CD1c-positive myeloid dendritic cell (primary cell): ENCODE data around the gene OSTN.
"Not testable (repeated sequence)": the region's sequence is repeated elsewhere in the genome, so short reads cannot be mapped to it uniquely, and the experiment has no call there.

Experiments
- DNase-seq: peaks from one replicate; pipeline ENCODE4 v3.0.0-alpha.2; 2016; ENCODE audit errors: extremely low spot score

Gene OSTN

DNA sequence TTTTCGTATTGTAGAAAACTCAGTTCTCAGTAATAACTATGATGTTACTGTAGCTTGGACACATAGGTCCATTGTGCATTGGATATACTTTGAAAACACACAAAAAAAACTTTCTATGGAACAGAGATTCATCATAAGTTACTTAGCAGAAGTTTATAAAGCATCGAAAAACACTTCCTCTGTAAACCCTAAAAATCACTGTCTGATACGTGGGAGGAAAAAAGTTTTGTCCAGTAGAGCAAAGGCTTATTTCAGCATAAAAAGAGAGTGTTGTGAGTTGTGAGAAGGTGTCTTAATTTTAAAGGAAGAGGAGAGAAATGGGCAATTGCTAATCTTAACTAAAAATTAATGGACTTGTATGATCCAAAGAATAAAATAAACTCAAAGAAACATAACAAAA is 64.8 kb downstream of the OSTN start:
- DNase-seq = peak; percentile 63

DNA sequence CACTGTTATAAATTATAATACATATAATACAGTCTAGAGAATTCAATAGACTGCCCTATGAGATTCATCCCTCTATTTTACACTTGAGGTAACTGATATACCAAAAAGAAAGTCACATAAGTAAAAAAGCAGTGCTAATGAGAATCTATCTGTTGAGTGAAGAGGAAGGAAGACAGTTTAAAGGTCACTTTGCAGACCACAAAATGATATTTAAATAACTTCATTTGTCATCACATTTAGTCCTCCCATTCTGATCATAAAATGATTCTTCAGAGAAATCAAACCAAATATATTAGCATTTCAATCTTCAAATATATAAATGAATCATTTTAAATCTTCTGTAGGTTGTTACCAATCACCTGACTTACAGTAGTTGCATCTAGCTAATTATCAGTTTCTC is 69.7 kb downstream of the OSTN start:
- DNase-seq = no peak

DNA sequence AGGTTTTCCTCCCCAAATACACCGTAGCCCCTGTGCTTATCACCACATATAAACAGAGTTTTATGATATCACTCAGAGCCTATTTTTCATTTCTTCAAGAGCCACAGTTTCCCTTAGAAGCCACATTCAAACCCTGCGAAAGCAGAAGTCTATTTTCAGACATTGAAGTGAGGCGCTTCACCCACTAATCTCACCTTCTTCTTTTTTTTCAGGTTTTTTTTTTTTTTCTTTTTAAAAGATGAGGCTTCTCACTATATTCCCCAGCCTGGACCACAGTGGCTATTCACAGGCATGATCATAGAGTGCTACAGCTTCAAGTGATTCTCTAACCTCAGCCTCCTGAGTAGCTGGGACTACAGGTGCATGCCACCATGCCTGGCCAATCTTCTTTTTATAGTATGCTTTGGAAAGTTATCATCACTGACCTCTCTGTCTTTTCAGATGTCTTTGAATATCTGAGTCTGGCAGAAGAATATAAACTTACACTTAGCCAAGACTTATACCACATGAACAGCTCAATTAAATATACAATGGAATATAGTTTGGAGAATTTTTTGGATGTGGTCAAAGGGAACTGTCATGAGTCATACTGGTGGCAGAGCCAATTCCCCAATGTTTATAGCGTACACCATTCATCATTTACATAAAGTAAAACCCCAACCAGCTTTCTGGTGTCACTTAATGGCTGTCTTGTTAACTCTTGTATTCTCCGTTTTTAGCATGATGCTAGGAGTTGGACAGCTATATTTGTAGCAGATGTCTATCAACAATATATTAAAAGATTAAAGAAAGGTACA is 70.4 kb downstream of the OSTN start:
- no peak for DNase-seq

DNA sequence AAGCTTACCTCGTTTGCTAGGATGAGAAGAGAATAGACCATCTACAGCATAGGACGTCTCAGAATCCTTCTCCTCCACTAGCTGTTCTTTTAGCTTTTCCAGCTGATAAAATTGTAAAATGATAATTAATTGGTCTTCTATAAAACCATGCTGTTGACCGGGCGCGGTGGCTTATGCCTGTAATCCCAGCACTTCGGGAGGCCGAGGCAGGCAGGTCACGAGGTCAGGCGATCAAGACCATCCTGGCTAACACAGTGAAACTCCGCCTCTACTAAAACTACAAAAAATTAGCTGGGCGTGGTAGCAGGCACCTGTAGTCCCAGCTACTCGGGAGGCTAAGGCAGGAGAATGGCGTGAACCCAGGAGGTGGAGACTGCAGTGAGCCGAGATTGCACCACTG is 76.2 kb downstream of the OSTN start:
- DNase-seq = not testable (repeated sequence)

DNA sequence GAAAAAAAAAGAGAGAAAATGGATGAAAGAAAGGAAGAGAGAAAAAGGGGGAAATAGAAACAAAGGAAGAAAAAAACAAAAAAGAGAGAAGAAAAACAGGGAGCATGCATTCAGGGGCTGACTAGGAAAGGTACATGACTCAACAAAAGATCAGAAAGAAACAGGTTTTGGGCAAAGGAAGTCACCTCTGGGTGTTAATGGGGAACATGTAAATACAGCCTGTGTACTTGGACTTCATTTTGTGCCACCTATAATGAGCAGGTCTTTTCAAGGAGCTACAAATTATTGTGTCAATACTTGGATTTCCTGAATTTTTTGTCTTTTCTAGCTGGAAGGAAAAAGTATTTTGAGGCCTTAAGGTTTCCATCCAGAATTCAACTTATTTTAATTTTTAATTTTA is 76.7 kb downstream of the OSTN start:
- no peak for DNase-seq

DNA sequence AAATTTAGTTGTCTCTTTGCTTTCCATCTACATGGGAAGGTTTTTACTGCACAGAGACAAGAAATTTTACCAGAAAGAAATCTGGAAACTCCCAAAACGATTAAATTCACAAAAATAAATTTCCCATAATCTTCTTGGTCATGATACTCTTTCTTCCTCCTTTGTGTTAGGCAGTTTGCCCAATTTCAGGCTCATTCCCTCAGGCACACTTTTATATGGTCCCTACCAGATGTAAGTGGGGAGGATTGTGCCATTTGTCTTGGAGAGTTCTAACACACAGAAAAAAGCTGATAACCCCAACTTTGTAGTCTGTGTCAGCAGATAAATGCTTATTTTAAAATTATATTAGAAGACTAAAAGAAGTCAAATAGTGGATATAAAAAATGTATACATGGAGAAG is 81.1 kb downstream of the OSTN start:
- no peak for DNase-seq

DNA sequence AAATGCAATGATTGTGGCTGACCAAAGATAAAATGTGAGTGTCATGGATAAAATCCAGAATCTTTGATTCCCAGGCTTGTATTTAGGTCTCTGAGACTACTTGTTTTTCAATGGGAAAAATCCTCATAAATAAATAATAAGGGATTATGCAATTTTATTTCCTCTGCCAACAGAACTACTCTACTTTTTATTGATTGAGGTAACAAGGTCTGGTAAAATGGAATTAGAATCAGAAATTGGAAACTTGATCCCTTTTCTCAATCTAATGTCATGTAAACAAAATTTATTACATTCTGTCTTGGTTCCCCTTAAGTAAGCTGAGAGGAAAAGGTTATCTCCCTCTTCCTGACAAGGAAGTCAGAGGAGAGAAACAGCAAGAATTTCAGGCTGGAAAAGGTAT is 81.8 kb downstream of the OSTN start:
- no peak for DNase-seq

DNA sequence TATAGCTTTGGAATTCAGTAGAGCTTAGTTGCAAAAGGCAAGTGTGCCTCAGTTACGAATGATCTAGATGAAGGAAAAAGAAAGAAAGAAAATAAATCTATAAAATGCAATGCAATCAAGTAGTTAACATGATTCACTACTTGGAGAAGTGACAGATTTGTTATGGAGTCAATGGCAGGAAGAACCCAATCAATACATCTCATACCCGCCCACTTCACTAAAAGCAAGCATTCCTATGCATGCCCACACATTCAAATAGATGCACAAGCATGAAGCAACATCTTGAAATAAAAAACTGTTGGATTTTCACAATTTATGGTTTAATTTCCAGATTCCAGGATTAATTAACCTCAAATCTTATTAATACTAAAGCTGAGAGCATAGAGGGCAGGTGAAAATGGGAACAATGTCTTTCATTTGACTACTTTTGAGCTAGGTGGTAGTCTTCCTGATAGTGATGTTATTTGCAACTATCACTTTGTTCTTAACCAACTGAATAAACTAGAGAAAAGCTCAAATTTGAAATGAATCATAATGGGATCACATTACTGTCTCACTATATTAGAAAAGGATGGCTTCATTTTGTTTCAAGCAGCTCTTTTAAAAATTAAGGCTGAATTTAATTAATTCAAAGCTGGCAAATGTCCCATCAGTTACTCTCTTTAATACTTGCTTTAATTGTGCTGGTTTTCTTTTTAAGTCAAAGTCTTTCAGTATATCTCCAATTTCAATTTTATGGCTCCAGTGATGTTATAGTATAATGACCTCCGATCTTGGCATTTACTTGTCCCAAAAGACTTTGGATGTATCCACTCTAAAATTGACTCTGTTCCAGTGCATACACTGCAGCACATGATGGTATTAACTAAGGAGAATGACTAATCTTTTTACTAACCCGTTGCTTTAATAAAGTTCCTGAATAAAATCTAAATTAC is 83.5 kb downstream of the OSTN start:
- no peak for DNase-seq

DNA sequence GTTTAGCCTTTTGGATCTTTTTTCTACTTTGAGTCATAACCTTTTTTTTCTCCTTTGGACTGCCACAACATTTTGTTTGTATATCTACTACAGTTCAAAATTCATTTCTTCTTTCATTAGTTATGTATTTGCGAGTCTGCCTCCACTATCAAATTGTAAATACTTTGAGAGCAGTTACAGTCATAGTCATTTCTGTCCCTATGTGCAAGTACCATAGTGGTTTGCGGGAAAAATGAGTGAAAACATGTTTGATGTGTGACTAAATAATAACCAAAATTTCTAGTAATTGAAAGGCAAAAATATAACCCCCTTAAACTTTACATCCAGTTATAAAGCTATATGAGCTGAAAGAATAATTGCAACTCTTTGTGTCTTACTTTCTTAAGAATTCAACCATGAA is 84.4 kb downstream of the OSTN start:
- no peak for DNase-seq

DNA sequence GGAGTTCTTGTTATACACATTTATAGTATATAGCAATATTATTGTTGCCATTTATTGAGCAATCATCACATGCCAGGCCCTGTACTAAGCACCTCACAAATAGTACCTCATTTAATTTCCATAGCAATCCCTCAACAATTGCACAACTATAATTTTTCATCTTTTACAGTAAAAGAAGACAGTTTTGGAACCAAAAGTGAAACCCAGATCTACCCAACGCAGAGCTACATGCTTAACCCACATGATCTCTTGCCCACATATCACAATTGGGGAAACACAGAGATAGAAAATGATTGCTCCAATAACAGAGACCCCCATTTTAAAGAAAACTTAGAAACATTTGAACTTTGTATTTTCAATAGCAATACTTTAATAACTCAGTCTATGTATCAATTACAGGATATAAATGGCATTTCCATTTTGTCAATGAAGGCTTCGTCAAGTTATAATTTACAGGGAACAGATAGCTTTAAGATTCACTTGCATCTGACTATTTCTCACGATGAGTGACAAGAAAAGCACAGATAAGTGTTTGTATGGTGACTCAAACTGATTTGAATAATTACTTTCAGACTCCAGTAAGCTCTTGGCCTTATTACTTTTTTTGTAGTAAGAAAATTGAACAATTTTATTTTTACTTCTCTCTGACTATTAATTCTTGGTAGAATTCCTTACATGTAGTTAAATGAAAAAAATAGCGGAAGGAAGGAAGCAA is 91.4 kb downstream of the OSTN start:
- no peak for DNase-seq

DNA sequence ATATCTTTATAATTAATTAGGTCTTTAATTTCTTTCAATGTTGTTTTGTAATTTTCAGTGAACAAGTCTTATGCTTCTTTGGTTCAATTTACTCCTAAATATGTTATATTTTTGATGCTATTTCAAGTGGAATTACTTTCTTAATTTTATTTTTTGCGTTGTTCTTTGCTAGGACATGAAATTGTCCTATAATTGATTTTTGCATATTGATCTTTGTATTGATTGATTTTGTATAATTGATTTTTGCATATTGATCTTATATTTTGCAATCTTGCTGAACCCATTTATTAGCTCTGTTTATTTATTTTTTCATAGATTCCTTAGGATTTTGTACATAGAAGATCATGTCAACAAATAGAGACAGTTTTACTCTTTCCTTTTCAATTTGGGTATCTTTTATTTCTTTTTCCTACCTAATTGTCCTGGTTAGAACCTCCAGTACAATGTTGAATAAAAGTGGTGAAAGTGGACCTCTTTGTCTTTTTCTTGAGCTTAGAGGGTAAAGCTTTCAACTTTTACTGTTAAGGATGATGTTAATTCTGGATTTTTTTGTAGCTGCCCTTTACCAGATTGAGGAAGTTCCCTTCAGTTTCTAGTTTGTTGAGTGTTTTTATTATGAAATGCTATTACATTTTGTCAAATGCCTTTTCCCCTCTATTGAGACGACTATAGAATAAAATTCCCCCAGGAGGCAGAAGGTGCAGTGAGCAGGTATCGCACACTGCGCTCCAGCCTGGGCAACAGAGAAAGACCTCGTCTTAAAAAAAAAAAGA is 93.4 kb downstream of the OSTN start:
- peak; percentile 34 for DNase-seq

DNA sequence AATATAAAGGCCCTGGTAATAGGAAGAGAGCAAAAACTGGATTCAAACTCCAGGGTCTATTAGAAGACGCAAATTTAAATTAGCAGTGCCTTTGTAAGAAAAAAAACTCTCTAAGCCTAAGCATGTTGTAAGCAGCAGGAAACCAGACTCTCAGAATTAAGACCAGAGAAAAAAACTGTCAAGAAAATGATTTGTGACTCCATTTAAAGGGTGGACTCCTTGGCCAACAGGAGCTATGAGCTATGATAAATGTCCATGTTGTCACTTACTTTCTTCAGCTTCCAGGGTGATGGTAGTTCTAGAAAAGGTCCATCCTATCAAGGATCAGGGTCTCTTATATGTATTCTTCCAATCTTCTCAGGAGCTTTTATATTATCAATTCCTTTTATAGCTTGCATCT is 95.2 kb downstream of the OSTN start:
- no peak for DNase-seq

DNA sequence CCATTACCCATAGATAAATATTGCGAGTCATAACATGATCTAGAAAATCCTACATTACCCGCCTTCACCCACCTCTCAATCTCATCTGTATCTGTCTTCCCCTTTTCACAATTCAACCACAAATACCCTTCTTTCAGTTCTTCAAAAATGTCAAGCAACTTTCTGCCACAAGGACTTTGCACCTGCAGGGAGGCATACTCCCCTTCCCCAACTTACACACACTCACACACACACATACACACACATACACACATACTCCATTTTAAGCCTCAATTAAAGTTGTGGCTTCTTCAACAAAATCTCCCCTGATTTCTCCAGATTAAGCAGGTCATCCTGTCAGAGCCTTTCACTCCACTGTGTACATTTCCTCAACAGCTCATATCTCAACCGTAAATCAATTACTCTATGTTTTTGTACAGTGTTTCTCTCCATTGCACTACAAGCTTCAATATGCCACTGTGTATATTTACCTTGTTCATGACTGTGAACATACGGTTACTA is 97.0 kb downstream of the OSTN start:
- DNase-seq = peak; percentile 53

DNA sequence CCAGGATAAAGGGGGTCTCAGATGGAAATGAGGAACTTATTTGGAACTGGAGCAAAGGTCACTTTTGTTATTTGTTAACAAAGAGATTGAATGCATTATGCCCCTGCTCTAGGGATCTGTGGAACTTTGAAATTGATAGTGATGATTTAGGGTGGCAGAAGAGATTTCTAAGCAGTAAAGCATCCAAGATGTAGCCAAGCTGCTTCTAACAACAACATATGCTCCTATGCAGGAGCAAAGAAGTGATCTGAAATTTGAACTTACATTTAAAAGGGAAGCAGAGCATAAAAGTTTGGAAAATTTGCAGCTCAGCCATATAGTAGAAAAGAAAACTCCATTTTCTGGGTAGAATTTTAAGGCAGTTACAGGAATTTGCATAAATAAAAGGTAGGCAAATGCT is 99.8 kb downstream of the OSTN start:
- DNase-seq = no peak

DNA sequence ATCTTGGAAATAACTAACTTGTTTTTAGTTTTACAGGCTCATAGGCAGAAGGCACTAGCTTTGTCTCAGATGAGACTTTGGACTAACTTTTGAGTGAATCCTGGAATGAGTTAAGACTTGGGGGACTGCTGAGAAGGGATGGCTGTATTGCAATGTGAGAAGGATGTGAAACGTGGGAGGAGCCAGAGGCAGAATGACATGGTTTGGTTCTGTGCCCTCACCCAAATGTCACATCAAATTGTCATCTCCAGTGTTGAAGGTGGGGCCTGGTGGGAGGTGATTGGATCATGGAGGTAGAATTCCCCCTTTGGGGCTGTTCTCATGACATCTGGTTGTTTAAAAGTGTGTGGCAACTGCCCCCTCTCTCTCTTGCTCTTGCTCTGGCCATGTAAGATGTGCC is 101.4 kb downstream of the OSTN start:
- DNase-seq = no peak

DNA sequence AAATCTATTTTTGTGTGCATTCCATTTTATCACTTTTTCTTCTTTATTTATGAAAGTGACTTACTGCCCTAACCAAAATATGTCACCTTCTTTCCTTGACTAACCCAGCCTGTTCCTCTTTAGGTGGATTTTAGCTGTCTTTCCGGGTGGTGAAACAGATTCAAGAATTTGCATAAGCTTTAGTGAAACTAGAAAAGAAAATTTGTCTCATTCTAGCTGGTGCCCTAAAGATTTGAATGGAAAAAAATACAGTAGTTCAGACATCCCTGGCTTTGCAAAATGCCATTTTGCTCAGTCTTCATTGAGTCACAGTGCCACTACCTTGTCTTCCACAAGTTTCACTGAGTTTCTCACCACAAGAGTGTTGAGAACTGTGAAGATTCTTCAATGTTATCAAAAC is 102.0 kb downstream of the OSTN start:
- peak; percentile 31 for DNase-seq

DNA sequence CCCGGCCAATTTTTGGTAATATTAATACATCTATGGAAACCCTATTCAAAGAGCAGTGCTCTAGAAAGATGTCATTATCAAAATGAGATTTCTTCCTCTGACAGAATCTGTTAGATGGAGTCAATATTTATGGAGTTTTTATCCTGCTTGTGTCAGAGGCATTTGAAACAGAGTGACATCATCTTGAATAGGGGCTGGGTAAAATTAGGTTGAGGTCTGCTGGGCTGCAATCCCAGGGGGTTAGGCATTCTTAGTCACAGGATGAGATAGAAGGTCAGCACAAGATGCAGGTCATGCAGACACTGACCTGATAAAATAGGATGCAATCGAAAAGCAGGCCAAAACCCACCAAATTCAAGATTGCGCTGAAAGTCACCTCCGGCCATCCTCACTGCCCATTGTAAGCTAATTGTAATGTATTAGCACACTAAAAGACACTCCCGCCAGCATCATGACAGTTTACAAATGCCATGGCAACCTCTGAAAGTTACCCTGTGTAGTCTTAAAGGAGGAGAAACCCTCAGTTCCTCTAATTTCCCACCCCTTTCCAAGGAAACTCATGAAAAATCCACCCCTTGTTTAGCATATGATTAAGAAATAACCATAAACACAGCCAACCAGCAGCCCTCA is 102.9 kb downstream of the OSTN start:
- peak; percentile 20 for DNase-seq

DNA sequence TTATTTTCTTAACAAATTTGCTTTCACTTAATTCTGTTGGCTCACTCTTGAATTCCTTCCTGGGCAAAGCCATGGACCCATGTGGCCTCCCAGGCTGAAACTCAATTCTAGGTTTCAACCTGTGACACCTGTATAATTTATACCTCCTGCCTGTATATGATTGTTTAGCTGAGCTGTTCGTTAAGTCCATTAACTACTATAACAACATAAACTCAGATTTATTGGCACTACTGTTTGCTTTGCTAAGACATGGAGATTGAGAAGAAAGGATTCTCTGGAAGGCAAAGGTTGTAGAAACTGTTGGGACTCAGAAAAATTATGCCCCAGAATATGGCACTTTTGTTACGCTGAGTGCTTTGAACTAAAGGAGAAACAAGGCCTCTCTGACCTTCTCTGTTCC is 103.4 kb downstream of the OSTN start:
- no peak for DNase-seq

DNA sequence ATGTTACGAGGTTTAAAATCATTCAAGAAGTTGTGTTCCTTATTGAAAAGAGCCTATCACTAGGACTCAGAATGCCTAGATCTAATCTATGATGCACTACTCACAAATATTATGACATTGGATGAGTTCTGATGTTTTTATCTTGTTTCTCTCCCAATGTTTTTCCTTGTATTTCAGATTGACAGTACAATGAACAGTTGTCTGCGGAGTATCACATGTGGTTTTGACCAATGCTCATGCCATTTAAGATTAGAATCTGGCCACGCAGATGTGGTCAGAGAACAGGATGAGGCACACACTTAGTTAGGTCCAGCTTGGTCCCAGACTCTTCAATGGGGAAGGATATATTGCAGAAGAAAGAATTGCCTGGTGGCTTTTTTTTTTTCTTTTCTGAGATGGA is 104.6 kb downstream of the OSTN start:
- DNase-seq = no peak

DNA sequence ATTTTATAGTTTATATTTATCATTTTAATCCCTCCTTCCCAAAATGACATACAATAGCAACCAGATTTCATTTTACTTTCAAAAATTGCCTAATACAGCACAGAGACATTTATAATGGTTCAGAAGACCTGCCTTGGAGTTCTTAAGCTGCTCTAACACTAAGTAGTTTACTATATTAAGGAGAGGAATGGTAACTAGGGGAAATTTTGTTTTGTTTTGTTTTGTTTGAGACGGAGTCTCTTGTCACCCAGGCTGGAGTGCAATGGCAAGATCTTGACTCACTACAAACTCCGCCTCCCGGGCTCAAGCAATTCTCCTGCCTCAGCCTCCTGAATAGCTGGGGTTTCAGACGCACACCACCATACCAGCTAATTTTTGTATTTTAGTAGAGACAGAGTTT is 107.4 kb downstream of the OSTN start:
- DNase-seq = no peak

DNA sequence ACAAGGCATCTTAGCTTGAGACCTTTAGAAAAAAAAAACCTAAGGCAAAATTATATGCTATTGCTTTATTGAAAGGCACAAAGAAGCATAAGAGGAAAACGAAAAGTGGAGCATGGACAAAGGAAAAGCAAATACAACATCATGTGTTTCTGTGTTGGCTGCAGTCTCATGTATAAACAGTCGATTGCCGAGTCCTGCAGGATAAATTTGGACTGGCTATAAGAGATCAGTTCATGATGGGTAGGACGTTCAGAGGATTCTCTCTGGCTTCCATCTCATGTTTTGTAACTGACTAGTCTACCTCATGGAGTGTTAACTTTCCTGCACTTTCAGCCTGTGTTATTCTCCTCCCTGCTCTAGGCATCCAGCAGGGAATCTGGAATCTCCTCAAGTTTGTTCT is 108.3 kb downstream of the OSTN start:
- no peak for DNase-seq
